ENCODE measurements around the gene CFD.
A peak's percentile ranks its signal among the peaks of the same experiment; 100 is the strongest.
"Not testable (repeated sequence)": the region's sequence is repeated elsewhere in the genome, so short reads cannot be mapped to it uniquely, and the experiment has no call there.

The CFD gene

GRCh38 chr19:858868-859843, at the start of gene CFD:
Gene CFD (plus strand): TSS chr19:859664. CDS start chr19:859690, 26 bp downstream.
- DNase-seq = peak; percentile 59

GRCh38 chr19:810077-810855, 49.2 kb upstream of the CFD start:
- DNase-seq = no peak

GRCh38 chr19:810883-811489, 48.5 kb upstream of the CFD start:
- DNase-seq = no peak

- DNase-seq = no peak
These were observed 47.9 kb upstream of the CFD start for GRCh38 chr19:811506-812048.

GRCh38 chr19:812049-812746, 47.3 kb upstream of the CFD start:
- DNase-seq = no peak

GRCh38 chr19:812747-813218, 46.7 kb upstream of the CFD start:
- DNase-seq = no peak

- DNase-seq = no peak
These were observed 46.0 kb upstream of the CFD start for GRCh38 chr19:813219-814151.

- DNase-seq = no peak
These were observed 45.0 kb upstream of the CFD start for GRCh38 chr19:814152-815078.

GRCh38 chr19:815079-815774, 44.2 kb upstream of the CFD start:
- no peak for DNase-seq

- no peak for DNase-seq
These were observed 43.5 kb upstream of the CFD start for GRCh38 chr19:815775-816499.

GRCh38 chr19:816500-816857, 43.0 kb upstream of the CFD start:
- DNase-seq = no peak

- DNase-seq = not testable (repeated sequence)
These were observed 39.3 kb upstream of the CFD start for GRCh38 chr19:820212-820611.

- no peak for DNase-seq
These were observed 38.1 kb upstream of the CFD start for GRCh38 chr19:821231-821824.

- no peak for DNase-seq
These were observed 37.5 kb upstream of the CFD start, which contains the start of gene PLPPR3 for GRCh38 chr19:821825-822503. Gene PLPPR3 (minus strand): TSS chr19:821955. CDS start chr19:821559, 396 bp downstream.

GRCh38 chr19:823565-824121, 35.8 kb upstream of the CFD start:
- peak; percentile 23 for DNase-seq

- DNase-seq = peak; percentile 80
These were observed 34.6 kb upstream of the CFD start for GRCh38 chr19:824885-825284.
